DOHH2 (cell line): Measurements from ENCODE around the gene PDGFC.

Experiments
- H3F3A ChIP-seq: fragments of 200-600 bp; sonication (generic), shearing (Covaris generic); 2 replicates; pipeline ENCODE4 v1.6.0; 2016; ENCODE audit warnings: antibody characterized with exemption, mild to moderate bottlenecking; ENCODE audit not compliant: control insufficient read depth, insufficient read depth
- H3K27ac ChIP-seq: fragments of 200-600 bp; sonication (generic); 2 replicates; pipeline ENCODE4 v1.5.1; 2014; ENCODE audit warnings: low read depth, mild to moderate bottlenecking, low read length, moderate library complexity
- H3K27me3 ChIP-seq: fragments of 200-600 bp; sonication (generic); 2 replicates; pipeline ENCODE4 v1.6.1; 2014; ENCODE audit warnings: mild to moderate bottlenecking, low read length, mixed read lengths; ENCODE audit not compliant: control insufficient read depth
- H3K36me3 ChIP-seq: fragments of 200-600 bp; sonication (generic); 2 replicates; pipeline ENCODE4 v1.6.1; 2014; ENCODE audit warnings: mild to moderate bottlenecking, low read length, moderate library complexity, mixed read lengths; ENCODE audit not compliant: control insufficient read depth
- H3K4me1 ChIP-seq: fragments of 200-600 bp; sonication (generic); 2 replicates; pipeline ENCODE4 v1.6.1; 2014; ENCODE audit warnings: mild to moderate bottlenecking, low read length, mixed read lengths; ENCODE audit not compliant: control insufficient read depth
- H3K4me2 ChIP-seq: fragments of 200-600 bp; sonication (generic); 2 replicates; pipeline ENCODE4 v1.6.0; 2014; ENCODE audit warnings: mild to moderate bottlenecking, low read length, moderate library complexity
- H3K4me3 ChIP-seq: fragments of 200-600 bp; sonication (generic); 2 replicates; pipeline ENCODE4 v1.5.1; 2014; ENCODE audit warnings: mild to moderate bottlenecking, low read length, mixed read lengths
- H3K79me2 ChIP-seq: fragments of 200-600 bp; sonication (generic); 2 replicates; pipeline ENCODE4 v1.6.1; 2014; ENCODE audit warnings: mild to moderate bottlenecking, low read length, mixed read lengths; ENCODE audit not compliant: control insufficient read depth
- H3K9me2 ChIP-seq: fragments of 200-600 bp; sonication (generic); replicated peaks from 2 replicates; pipeline ENCODE4 v1.6.1; 2014; ENCODE audit warnings: mild to moderate bottlenecking, low read length, mixed read lengths; ENCODE audit not compliant: control insufficient read depth
- H3K9me3 ChIP-seq: fragments of 200-600 bp; sonication (generic); 2 replicates; pipeline ENCODE4 v1.6.1; 2014; ENCODE audit warnings: antibody characterized with exemption, low read length, mixed read lengths; ENCODE audit not compliant: control insufficient read depth, insufficient read depth
- H4K20me1 ChIP-seq: fragments of 200-600 bp; sonication (generic); 2 replicates; pipeline ENCODE4 v1.6.0; 2014; ENCODE audit warnings: low read depth, mild to moderate bottlenecking, antibody characterized with exemption, low read length, moderate library complexity; ENCODE audit not compliant: control insufficient read depth, insufficient read depth
- EZH2phosphoT487 ChIP-seq: fragments of 200-600 bp; sonication (generic); IDR thresholded peaks from 2 replicates; pipeline ENCODE4 v1.6.1; 2017; ENCODE audit warnings: borderline replicate concordance, mild to moderate bottlenecking, antibody characterized with exemption, low read length, moderate library complexity, mixed read lengths
- TF ChIP-seq, protein P1 (sequence below): fragments of 200-600 bp; sonication (generic); IDR thresholded peaks from one replicate; pipeline ENCODE4 v1.5.1; 2014; ENCODE audit warnings: antibody characterized with exemption, mild to moderate bottlenecking, low read depth, low read length; ENCODE audit not compliant: poor library complexity, severe bottlenecking

Gene PDGFC

GRCh38 chr4:156948133-156948532, 23.5 kb downstream of the PDGFC start:
- H3K79me2 ChIP-seq = no peaks in the 10 kb centered on the region
- H3K9me2 ChIP-seq = no peaks in the 10 kb centered on the region
- no peak overlapping the region for H3K27ac ChIP-seq
- no peak overlapping the region for H3K4me2 ChIP-seq
- no peaks in the 10 kb centered on the region for H3K27me3 ChIP-seq
- no peaks in the 10 kb centered on the region for H3K36me3 ChIP-seq
- TF ChIP-seq EZH2phosphoT487 = no peak
- TF ChIP-seq, protein P1, sequence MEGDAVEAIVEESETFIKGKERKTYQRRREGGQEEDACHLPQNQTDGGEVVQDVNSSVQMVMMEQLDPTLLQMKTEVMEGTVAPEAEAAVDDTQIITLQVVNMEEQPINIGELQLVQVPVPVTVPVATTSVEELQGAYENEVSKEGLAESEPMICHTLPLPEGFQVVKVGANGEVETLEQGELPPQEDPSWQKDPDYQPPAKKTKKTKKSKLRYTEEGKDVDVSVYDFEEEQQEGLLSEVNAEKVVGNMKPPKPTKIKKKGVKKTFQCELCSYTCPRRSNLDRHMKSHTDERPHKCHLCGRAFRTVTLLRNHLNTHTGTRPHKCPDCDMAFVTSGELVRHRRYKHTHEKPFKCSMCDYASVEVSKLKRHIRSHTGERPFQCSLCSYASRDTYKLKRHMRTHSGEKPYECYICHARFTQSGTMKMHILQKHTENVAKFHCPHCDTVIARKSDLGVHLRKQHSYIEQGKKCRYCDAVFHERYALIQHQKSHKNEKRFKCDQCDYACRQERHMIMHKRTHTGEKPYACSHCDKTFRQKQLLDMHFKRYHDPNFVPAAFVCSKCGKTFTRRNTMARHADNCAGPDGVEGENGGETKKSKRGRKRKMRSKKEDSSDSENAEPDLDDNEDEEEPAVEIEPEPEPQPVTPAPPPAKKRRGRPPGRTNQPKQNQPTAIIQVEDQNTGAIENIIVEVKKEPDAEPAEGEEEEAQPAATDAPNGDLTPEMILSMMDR = no peak
- H3F3A ChIP-seq = no peaks in the 10 kb centered on the region
- H3K4me3 ChIP-seq = no peak overlapping the region
- H4K20me1 ChIP-seq = no peaks in the 10 kb centered on the region
- H3K4me1 ChIP-seq = no peaks in the 10 kb centered on the region
- no peaks in the 10 kb centered on the region for H3K9me3 ChIP-seq

GRCh38 chr4:156946516-156947424, 24.8 kb downstream of the PDGFC start:
- H3K9me2 ChIP-seq = no peaks in the 10 kb centered on the region
- TF ChIP-seq, protein P1 = no peak
- no peak for TF ChIP-seq EZH2phosphoT487
- H3K36me3 ChIP-seq = no peaks in the 10 kb centered on the region
- H4K20me1 ChIP-seq = no peaks in the 10 kb centered on the region
- H3K4me1 ChIP-seq = no peaks in the 10 kb centered on the region
- no peak overlapping the region for H3K4me2 ChIP-seq
- no peaks in the 10 kb centered on the region for H3K27me3 ChIP-seq
- H3K27ac ChIP-seq = no peak overlapping the region
- H3K79me2 ChIP-seq = no peaks in the 10 kb centered on the region
- no peak overlapping the region for H3K4me3 ChIP-seq
- H3K9me3 ChIP-seq = no peaks in the 10 kb centered on the region
- H3F3A ChIP-seq = no peaks in the 10 kb centered on the region

GRCh38 chr4:156945532-156945931, 26.1 kb downstream of the PDGFC start:
- no peaks in the 10 kb centered on the region for H3K36me3 ChIP-seq
- H4K20me1 ChIP-seq = no peaks in the 10 kb centered on the region
- no peaks in the 10 kb centered on the region for H3K79me2 ChIP-seq
- no peak overlapping the region for H3K4me3 ChIP-seq
- H3K4me1 ChIP-seq = no peaks in the 10 kb centered on the region
- TF ChIP-seq, protein P1 = no peak
- no peak for TF ChIP-seq EZH2phosphoT487
- no peaks in the 10 kb centered on the region for H3K9me3 ChIP-seq
- H3K9me2 ChIP-seq = no peaks in the 10 kb centered on the region
- no peak overlapping the region for H3K4me2 ChIP-seq
- no peak overlapping the region for H3K27ac ChIP-seq
- H3F3A ChIP-seq = no peaks in the 10 kb centered on the region
- no peaks in the 10 kb centered on the region for H3K27me3 ChIP-seq
